GM12892 (cell line): Measurements from ENCODE around the gene PANK4.

Experiments used
- POLR2A ChIP-seq: IDR thresholded peaks from 2 replicates; pipeline ENCODE4 v1.6.1; 2011; ENCODE audit warnings: low read depth, low read length, control low read depth
- POLR2AphosphoS5 ChIP-seq: IDR thresholded peaks from 2 replicates; pipeline ENCODE4 v1.6.1; 2011; ENCODE audit warnings: low read depth, low read length, control low read depth
- TAF1 ChIP-seq: IDR thresholded peaks from 2 replicates; pipeline ENCODE4 v1.6.1; 2011; ENCODE audit warnings: low read depth, mild to moderate bottlenecking, control low read depth, low read length, borderline replicate concordance

GRCh38 chr1:2535455-2535854 lies 9.1 kb upstream of the PANK4 start:
- TF ChIP-seq POLR2A: no peak
- TF ChIP-seq POLR2AphosphoS5: no peak
- TF ChIP-seq TAF1: no peak
